Measurements from ENCODE around the gene FRY. TPM values are rescaled to one million over a fixed set of nuclear protein-coding genes. Genes with fewer than 3 reads are reported as not detected.

FRY gene
- total RNA-seq, 4 donors from 2014 or later: 6.7 to 106 (median 14.1) TPM

- peaks cover 0 to 24% (median 0%) of the 10 kb centered on the region in 4 donors for H3K4me1 ChIP-seq
- H3K27me3 ChIP-seq: no peaks in the 10 kb centered on the region
- H3K4me3 ChIP-seq: no peak overlapping the region
- H3K9me3 ChIP-seq: no peaks in the 10 kb centered on the region
- TF ChIP-seq CTCF (IDR thresholded peaks at IDR 0.05) (no peak), POLR2A (IDR thresholded peaks at IDR 0.05) (no peak)
- no peak for DNase-seq
- no peak overlapping the region for H3K27ac ChIP-seq
- no peaks in the 10 kb centered on the region for H3K36me3 ChIP-seq
These were observed 1.2 kb downstream of the FRY start for GRCh38 chr13:32032759-32033158.

- Histone ChIP-seq H3K36me3 (no peaks in the 10 kb centered on the region), H3K4me3 (no peak overlapping the region), H3K4me1 (peaks cover 0 to 24% (median 0%) of the 10 kb centered on the region in 4 donors), H3K9me3 (no peaks in the 10 kb centered on the region), H3K27ac (no peak overlapping the region), H3K27me3 (no peaks in the 10 kb centered on the region)
- TF ChIP-seq CTCF (IDR thresholded peaks at IDR 0.05) (no peak), POLR2A (IDR thresholded peaks at IDR 0.05) (no peak)
- DNase-seq: no peak
These were observed 2.2 kb downstream of the FRY start for GRCh38 chr13:32033744-32034143.

GRCh38 chr13:32035716-32036115, 4.1 kb downstream of the FRY start:
- Histone ChIP-seq H3K27ac (no peak overlapping the region), H3K4me1 (peaks cover 0 to 24% (median 0%) of the 10 kb centered on the region in 4 donors), H3K36me3 (no peaks in the 10 kb centered on the region), H3K9me3 (no peaks in the 10 kb centered on the region), H3K27me3 (no peaks in the 10 kb centered on the region), H3K4me3 (no peak overlapping the region)
- no peak for DNase-seq
- TF ChIP-seq CTCF (IDR thresholded peaks at IDR 0.05) (no peak), POLR2A (IDR thresholded peaks at IDR 0.05) (no peak)

- Histone ChIP-seq H3K27me3 (no peaks in the 10 kb centered on the region), H3K27ac (no peak overlapping the region), H3K36me3 (no peaks in the 10 kb centered on the region), H3K4me1 (peaks cover 0 to 19% (median 0%) of the 10 kb centered on the region in 4 donors), H3K4me3 (no peak overlapping the region), H3K9me3 (no peaks in the 10 kb centered on the region)
- no peak for DNase-seq
- TF ChIP-seq CTCF (IDR thresholded peaks at IDR 0.05): no peak
- TF ChIP-seq POLR2A (IDR thresholded peaks at IDR 0.05): no peak
These were observed 4.6 kb downstream of the FRY start for GRCh38 chr13:32036126-32036695.

GRCh38 chr13:32036757-32037156, 5.2 kb downstream of the FRY start:
- TF ChIP-seq CTCF (IDR thresholded peaks at IDR 0.05): no peak
- no peak for TF ChIP-seq POLR2A (IDR thresholded peaks at IDR 0.05)
- Histone ChIP-seq H3K27ac (no peak overlapping the region), H3K9me3 (no peaks in the 10 kb centered on the region), H3K27me3 (no peaks in the 10 kb centered on the region), H3K36me3 (no peaks in the 10 kb centered on the region), H3K4me1 (peaks cover 0 to 15% (median 0%) of the 10 kb centered on the region in 4 donors), H3K4me3 (no peak overlapping the region)
- no peak for DNase-seq

- Histone ChIP-seq H3K27ac (no peak overlapping the region), H3K9me3 (no peaks in the 10 kb centered on the region), H3K36me3 (no peaks in the 10 kb centered on the region), H3K4me3 (no peak overlapping the region), H3K27me3 (no peaks in the 10 kb centered on the region), H3K4me1 (peaks cover 0 to 15% (median 0%) of the 10 kb centered on the region in 4 donors)
- DNase-seq: no peak
- TF ChIP-seq CTCF (IDR thresholded peaks at IDR 0.05) (no peak), POLR2A (IDR thresholded peaks at IDR 0.05) (no peak)
These were observed 5.9 kb downstream of the FRY start for GRCh38 chr13:32037471-32037870.

Measured in Peyer's patch (tissue), 4 donors.